Lower lobe of right lung (tissue), 2 donors: ENCODE data around the gene ZNF2. TPM values are rescaled to one million over a fixed set of nuclear protein-coding genes. Genes with fewer than 3 reads are reported as not detected.

Experiments used
- ATAC-seq, 2 donors: fragments of 200-7000 bp; cut with Tn5 transposase; one replicate each; pipeline ENCODE4 v1.9.1; 2020 to 2022; ENCODE audit warnings: mild to moderate bottlenecking in 2 of 2, moderate library complexity in 2 of 2
- DNase-seq: peaks from one replicate; pipeline ENCODE4 v3.0.0-alpha.2; 2020
- H3K27ac ChIP-seq: fragments of 200-600 bp; one replicate; pipeline ENCODE4 v1.8.0; 2022
- H3K27me3 ChIP-seq: fragments of 200-600 bp; one replicate; pipeline ENCODE4 v1.8.0; 2022; ENCODE audit warnings: low read depth
- H3K36me3 ChIP-seq: fragments of 200-600 bp; one replicate; pipeline ENCODE4 v1.8.0; 2022; ENCODE audit warnings: mild to moderate bottlenecking
- H3K4me1 ChIP-seq: fragments of 200-600 bp; one replicate; pipeline ENCODE4 v1.8.0; 2022
- H3K4me3 ChIP-seq: fragments of 200-600 bp; one replicate; pipeline ENCODE4 v1.8.0; 2022; ENCODE audit warnings: mild to moderate bottlenecking
- H3K9me3 ChIP-seq: fragments of 200-600 bp; one replicate; pipeline ENCODE4 v1.8.0; 2022
- intact Hi-C: fragments of 100-400 bp; cut with DNase I; formaldehyde crosslinking; loops from one replicate; pipeline ENCODE4 v1.11.0; 2022
- total RNA-seq: library from RNA; stranded (reverse); fragmentation: NEBNext Ultra II Directional; extraction: Animal tissue kit (Norgen Biotek cat#: 25700); gene quantifications from one replicate; pipeline ENCODE4 v1.2.1, GENCODE V29; 2021
- TF ChIP-seq, protein P1 (sequence below): fragments of 200-600 bp; IDR thresholded peaks from one replicate; pipeline ENCODE4 v1.8.0; 2022; ENCODE audit warnings: antibody characterized with exemption, mild to moderate bottlenecking
- donor health status: DM: no; HTN: yes; CAD: no; lungs with severe emphysema.

ZNF2 gene
- total RNA-seq, 1 donor from 2014 or later: 4.1 TPM

DNA sequence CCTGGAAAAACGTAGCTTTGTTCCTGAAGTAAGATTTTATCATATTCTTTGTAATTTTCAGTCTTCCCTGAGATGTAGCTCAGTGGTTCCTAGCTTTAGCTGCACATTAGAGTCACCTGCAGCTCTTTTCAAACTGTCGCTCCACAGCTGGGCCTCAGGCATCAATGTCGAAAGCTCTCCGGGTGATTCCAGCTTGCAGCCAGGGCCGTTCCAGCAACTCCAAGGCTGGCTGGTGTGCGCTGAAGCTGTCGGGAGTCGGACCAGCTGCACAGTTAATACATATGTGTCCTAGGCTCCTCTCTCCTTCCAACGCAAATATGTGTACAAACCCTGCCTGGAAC, 609 bp upstream of the ZNF2 start:
- Histone ChIP-seq H3K4me3 (peak overlapping the region; percentile 84), H3K4me1 (peaks cover 19% of the 10 kb centered on the region), H3K27me3 (no peaks in the 10 kb centered on the region), H3K9me3 (no peaks in the 10 kb centered on the region), H3K27ac (peak overlapping the region; percentile 95), H3K36me3 (no peaks in the 10 kb centered on the region)
- no peak for DNase-seq
- peak in 1 of 2 donors; percentile 42 for ATAC-seq
- TF ChIP-seq, protein P1, sequence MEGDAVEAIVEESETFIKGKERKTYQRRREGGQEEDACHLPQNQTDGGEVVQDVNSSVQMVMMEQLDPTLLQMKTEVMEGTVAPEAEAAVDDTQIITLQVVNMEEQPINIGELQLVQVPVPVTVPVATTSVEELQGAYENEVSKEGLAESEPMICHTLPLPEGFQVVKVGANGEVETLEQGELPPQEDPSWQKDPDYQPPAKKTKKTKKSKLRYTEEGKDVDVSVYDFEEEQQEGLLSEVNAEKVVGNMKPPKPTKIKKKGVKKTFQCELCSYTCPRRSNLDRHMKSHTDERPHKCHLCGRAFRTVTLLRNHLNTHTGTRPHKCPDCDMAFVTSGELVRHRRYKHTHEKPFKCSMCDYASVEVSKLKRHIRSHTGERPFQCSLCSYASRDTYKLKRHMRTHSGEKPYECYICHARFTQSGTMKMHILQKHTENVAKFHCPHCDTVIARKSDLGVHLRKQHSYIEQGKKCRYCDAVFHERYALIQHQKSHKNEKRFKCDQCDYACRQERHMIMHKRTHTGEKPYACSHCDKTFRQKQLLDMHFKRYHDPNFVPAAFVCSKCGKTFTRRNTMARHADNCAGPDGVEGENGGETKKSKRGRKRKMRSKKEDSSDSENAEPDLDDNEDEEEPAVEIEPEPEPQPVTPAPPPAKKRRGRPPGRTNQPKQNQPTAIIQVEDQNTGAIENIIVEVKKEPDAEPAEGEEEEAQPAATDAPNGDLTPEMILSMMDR: no peak
- intact Hi-C loops: no loop called here

DNA sequence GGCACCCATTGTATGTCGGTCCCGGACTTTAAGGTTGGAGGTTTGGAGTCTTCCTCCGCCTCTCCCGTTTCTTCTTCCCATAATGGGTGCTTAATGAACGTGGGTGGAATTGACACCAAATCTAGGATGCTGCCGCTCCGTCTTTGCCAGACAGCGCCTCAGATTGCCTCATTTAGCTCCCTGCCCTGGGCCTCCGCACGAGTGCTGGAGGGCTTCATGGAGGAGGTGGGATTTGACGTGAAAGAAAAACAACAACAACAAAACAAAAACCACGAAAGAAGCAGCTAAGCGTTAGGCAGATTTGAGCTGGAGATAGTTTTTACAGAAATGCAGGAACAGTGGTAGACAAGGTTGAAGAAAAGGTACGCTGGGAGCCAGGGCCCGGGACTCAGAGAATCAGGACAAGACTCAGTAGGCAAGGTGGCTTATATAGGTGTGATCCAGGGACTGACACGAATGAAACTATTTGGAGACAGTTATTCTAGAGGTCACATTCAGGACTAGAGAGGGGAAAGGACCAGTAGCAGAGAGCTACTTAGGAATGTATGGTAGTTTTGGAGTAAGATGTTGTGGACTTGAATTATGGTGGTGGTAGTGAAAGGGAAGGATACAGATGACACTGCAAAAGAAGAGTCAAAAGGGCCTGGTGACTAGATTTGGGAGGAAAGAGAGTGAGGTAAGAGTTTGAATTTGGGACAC, 605 bp downstream of the ZNF2 start:
- no peak for DNase-seq
- Histone ChIP-seq H3K36me3 (no peaks in the 10 kb centered on the region), H3K27ac (peak overlapping the region; percentile 95), H3K4me3 (peak overlapping the region; percentile 84), H3K9me3 (no peaks in the 10 kb centered on the region), H3K27me3 (no peaks in the 10 kb centered on the region), H3K4me1 (peaks cover 19% of the 10 kb centered on the region)
- TF ChIP-seq, protein P1: no peak
- intact Hi-C loops: no loop called here
- no peak for ATAC-seq

DNA sequence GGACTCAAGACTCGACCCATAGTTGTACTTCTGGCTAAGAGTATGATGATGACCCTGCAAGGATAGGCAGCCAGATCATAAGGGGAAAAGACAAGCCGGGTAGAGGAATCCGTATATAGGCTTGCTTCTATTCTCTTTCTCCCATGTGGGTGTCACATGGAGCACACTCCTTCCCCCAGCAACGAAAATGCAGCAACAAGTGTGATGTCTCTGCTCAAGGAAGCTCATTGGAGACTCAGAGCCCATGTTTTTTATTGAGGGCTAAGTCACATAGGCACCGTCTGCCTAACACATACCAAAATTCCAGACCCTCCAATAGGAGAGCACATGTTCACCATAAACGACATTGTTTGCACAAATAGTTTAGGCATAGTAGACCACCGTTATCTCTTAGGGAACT, 6.3 kb downstream of the ZNF2 start:
- TF ChIP-seq, protein P1: no peak
- Histone ChIP-seq H3K4me3 (no peak overlapping the region), H3K27me3 (no peaks in the 10 kb centered on the region), H3K4me1 (no peaks in the 10 kb centered on the region), H3K27ac (no peak overlapping the region), H3K36me3 (peaks cover 6% of the 10 kb centered on the region), H3K9me3 (no peaks in the 10 kb centered on the region)
- intact Hi-C loops: no loop called here
- DNase-seq (no peak), ATAC-seq (no peak)

DNA sequence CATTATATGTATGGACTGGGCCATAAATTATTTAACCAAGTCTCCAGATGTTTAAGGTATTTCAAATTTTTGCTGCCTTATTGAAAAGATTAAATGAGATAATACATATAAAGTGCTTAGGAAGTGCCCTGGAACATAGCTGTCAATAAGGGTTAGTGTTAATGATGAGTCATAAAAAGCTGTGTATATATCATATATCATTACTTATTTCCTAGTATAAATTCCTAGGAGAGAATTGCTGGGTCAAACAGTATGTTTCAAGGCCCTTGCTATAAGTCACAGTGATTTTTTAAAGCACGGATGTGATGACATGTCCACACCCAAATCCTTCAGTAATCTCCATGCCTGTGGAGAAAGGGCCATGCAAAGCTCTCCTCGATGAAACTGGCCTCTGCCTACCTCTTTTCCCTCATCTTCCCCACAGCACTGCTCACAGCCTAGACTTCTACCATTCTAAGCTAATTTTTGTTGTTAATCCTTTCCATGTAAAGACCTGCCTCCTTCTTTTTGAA, 8.5 kb downstream of the ZNF2 start:
- Histone ChIP-seq H3K27me3 (no peaks in the 10 kb centered on the region), H3K27ac (no peak overlapping the region), H3K9me3 (no peaks in the 10 kb centered on the region), H3K4me3 (no peak overlapping the region), H3K4me1 (no peaks in the 10 kb centered on the region), H3K36me3 (peaks cover 16% of the 10 kb centered on the region)
- TF ChIP-seq, protein P1: no peak
- intact Hi-C loops: no loop called here
- ATAC-seq (no peak), DNase-seq (no peak)

DNA sequence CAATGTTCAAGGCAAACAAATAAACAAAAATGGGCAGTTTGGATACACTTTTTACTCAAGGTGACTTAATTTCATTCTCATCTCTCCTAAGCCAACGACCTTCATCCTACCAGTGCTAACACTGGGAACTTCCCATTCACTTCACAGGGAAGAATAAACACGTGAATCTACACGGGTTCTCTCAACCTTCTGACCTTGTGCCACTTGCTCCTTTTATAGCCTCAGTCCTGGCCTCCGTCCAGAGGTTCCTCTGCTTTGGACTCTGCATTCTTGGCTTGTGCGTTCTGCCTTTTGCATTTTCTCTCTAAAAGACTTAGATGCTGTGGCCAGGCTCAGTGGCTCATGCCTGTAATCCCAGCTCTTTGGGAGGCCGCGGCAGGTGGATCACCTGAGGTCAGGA, 13.8 kb downstream of the ZNF2 start:
- H3K4me1 ChIP-seq: no peaks in the 10 kb centered on the region
- H3K27ac ChIP-seq: no peak overlapping the region
- H3K4me3 ChIP-seq: no peak overlapping the region
- ATAC-seq (no peak), DNase-seq (no peak)
- intact Hi-C loops: no loop called here
- no peaks in the 10 kb centered on the region for H3K27me3 ChIP-seq
- H3K9me3 ChIP-seq: peaks cover 17% of the 10 kb centered on the region
- H3K36me3 ChIP-seq: peaks cover 55% of the 10 kb centered on the region
- TF ChIP-seq, protein P1: no peak
